Sigmoid colon (tissue), 7 donors: ENCODE results near the gene FNTB. TPM values are rescaled to one million over a fixed set of nuclear protein-coding genes. Genes with fewer than 3 reads are reported as not detected.

Experiments
- DNase-seq: peaks from one replicate; pipeline ENCODE4 v3.0.0-alpha.2; 2019
- H3K27ac ChIP-seq, 4 donors: fragments of 200-600 bp; sonication (generic); one replicate each; pipeline ENCODE4 v1.5.1; 2016 to 2019; ENCODE audit warnings: mild to moderate bottlenecking in 1 of 4
- H3K27me3 ChIP-seq, 3 donors: fragments of 200-600 bp; sonication (generic); one replicate each; pipeline ENCODE4 v1.5.1; 2019; ENCODE audit warnings: mild to moderate bottlenecking in 1 of 3
- H3K36me3 ChIP-seq, 4 donors: fragments of 200-600 bp; sonication (generic); one replicate each; pipeline ENCODE4 v1.5.1; 2016 to 2019
- H3K4me1 ChIP-seq, 4 donors: fragments of 200-600 bp; sonication (generic); one replicate each; pipeline ENCODE4 v1.5.1; 2017 to 2019
- H3K4me3 ChIP-seq, 4 donors: fragments of 200-600 bp; sonication (generic); one replicate each; pipeline ENCODE4 v1.5.1; 2017 to 2019; ENCODE audit warnings: mild to moderate bottlenecking in 2 of 4, moderate library complexity in 1 of 4
- H3K9me3 ChIP-seq, 4 donors: fragments of 200-600 bp in 3 of 4; sonication (generic) in 3 of 4; one replicate each; pipeline versions ENCODE4 v1.5.1 to v1.6.1; 2013 to 2019
- EP300 ChIP-seq, 4 donors: sonication (generic); formaldehyde crosslinking; IDR thresholded peaks; one replicate each; pipeline ENCODE4 v1.6.1; 2017; ENCODE audit warnings: antibody characterized with exemption in 4 of 4
- POLR2A ChIP-seq, 2 donors: fragments of 450-650 bp; IDR thresholded peaks; one replicate each; pipeline ENCODE4 v1.6.1; 2016; ENCODE audit warnings: antibody characterized with exemption in 2 of 2, mild to moderate bottlenecking in 2 of 2, moderate library complexity in 2 of 2
- POLR2AphosphoS5 ChIP-seq, 4 donors: sonication (generic); formaldehyde crosslinking; IDR thresholded peaks; one replicate each; pipeline ENCODE4 v1.6.1; 2017; ENCODE audit warnings: antibody characterized with exemption in 4 of 4
- WGBS, 2 donors: extraction: QIAGEN DNeasy Blood & Tissue Kit; methylation state at CpG; one replicate each; pipeline ENCODE4 v1.1.7; 2013; 5-methylcytosine and 5-hydroxymethylcytosine counted together
- intact Hi-C: fragments of 100-400 bp; cut with DNase I; formaldehyde crosslinking; loops from one replicate; pipeline ENCODE4 v1.15.1; 2023
- polyA plus RNA-seq, 3 donors: library from polyadenylated mRNA; stranded (reverse); fragments of 200-250 nt; gene quantifications; one replicate each; pipeline ENCODE4 v1.2.3, GENCODE V29; 2013
- total RNA-seq, 4 donors: library from RNA; depleted of rRNA; stranded (reverse); fragments of >200 nt; gene quantifications; one replicate each; pipeline ENCODE4 v1.1.0, GENCODE V29; 2016
- TF ChIP-seq, protein P1 (sequence below), 4 experiments: fragments of 450-650 bp in 3 of 4; fragments of 200-600 bp in 1 of 4; IDR thresholded peaks; one replicate each; pipeline ENCODE4 v1.5.1; 2016 to 2019; ENCODE audit warnings: antibody characterized with exemption in 4 of 4, mild to moderate bottlenecking in 3 of 4, moderate library complexity in 2 of 4
- donor health status: healthy with polysubstance abuse.
- donor health status: Bipolar disorder and iron deficiency.
- donor health status: healthy.

Gene FNTB
- total and polyA plus RNA-seq, 7 donors = 6.9 to 13.0 (median 10.7) TPM

DNA sequence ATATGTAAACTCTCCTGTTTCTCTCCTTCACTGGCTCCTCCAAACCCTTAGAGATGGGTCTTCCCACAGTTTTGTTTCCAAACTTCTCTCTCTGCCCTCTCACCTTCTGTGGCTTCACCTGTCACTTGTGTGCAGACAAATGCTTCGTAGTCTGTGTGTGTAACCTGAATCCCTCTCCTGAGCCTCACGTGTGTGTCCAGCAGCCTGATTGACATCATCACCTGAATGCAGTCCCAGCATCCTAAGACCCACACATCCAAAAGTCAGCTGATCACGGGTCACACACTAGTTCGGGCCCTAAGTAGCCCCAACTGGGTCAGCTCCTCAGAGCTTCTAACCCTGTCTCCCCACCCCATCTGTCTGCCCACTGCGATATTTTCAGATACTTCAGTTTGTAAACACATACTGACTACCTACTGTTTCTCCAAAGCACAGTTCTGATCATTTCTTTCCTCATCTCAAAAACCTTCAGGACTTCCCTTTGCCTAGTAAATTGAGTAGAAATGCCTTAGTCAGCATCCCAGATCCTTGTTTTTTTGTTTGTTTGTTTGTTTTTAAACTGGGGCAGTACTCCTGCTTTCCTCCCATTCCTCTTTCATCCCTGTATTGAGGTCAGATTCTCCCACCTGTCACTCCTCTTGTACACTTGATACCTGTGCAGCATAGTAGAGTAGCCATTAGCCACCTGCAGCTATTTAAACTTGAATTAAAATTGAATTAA, 23.7 kb downstream of the FNTB start:
- Histone ChIP-seq H3K36me3 (peaks cover 0 to 39% (median 2%) of the 10 kb centered on the region in 4 donors), H3K4me3 (no peak overlapping the region), H3K4me1 (no peaks in the 10 kb centered on the region), H3K27me3 (no peaks in the 10 kb centered on the region), H3K27ac (no peak overlapping the region), H3K9me3 (no peaks in the 10 kb centered on the region)
- no peak for DNase-seq
- TF ChIP-seq POLR2AphosphoS5 (IDR thresholded peaks at IDR 0.05) (no peak), POLR2A (IDR thresholded peaks at IDR 0.05) (no peak), EP300 (IDR thresholded peaks at IDR 0.05) (no peak)
- TF ChIP-seq, protein P1, sequence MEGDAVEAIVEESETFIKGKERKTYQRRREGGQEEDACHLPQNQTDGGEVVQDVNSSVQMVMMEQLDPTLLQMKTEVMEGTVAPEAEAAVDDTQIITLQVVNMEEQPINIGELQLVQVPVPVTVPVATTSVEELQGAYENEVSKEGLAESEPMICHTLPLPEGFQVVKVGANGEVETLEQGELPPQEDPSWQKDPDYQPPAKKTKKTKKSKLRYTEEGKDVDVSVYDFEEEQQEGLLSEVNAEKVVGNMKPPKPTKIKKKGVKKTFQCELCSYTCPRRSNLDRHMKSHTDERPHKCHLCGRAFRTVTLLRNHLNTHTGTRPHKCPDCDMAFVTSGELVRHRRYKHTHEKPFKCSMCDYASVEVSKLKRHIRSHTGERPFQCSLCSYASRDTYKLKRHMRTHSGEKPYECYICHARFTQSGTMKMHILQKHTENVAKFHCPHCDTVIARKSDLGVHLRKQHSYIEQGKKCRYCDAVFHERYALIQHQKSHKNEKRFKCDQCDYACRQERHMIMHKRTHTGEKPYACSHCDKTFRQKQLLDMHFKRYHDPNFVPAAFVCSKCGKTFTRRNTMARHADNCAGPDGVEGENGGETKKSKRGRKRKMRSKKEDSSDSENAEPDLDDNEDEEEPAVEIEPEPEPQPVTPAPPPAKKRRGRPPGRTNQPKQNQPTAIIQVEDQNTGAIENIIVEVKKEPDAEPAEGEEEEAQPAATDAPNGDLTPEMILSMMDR (IDR thresholded peaks at IDR 0.05) = no peak
- intact Hi-C loops = no loop called here
- 91 to 93% methylated on average over 5 of the region's 5 CpGs for WGBS, 2 donors

DNA sequence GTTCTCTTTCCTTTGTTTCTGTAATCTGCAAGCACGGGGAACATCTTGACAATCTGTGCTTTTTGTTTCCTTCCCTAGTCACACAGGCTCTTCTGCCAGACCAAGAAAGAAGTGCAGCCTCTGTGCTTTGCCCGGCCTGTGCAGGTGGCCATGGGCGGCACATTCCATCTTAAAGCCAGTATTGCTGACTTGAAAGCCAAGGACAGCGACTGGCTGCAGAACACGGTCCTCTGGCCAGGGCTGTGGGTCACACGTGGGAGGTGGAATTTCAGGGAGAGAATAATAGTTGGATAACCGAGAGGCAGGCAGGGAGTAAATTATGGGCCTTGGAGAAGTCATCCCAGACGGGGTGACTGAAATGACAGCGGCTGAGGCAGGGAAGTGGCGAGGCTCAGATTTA, 24.8 kb downstream of the FNTB start:
- H3K27me3 ChIP-seq = no peaks in the 10 kb centered on the region
- WGBS, 2 donors = 93 to 94% methylated on average over 10 of the region's 10 CpGs
- peaks cover 0 to 51% (median 2%) of the 10 kb centered on the region in 4 donors for H3K36me3 ChIP-seq
- no peak for DNase-seq
- H3K9me3 ChIP-seq = no peaks in the 10 kb centered on the region
- no peaks in the 10 kb centered on the region for H3K4me1 ChIP-seq
- intact Hi-C loops = no loop called here
- H3K27ac ChIP-seq = no peak overlapping the region
- TF ChIP-seq EP300 (IDR thresholded peaks at IDR 0.05) (no peak), POLR2AphosphoS5 (IDR thresholded peaks at IDR 0.05) (no peak), POLR2A (IDR thresholded peaks at IDR 0.05) (no peak)
- TF ChIP-seq, protein P1 (IDR thresholded peaks at IDR 0.05) = no peak
- H3K4me3 ChIP-seq = no peak overlapping the region

DNA sequence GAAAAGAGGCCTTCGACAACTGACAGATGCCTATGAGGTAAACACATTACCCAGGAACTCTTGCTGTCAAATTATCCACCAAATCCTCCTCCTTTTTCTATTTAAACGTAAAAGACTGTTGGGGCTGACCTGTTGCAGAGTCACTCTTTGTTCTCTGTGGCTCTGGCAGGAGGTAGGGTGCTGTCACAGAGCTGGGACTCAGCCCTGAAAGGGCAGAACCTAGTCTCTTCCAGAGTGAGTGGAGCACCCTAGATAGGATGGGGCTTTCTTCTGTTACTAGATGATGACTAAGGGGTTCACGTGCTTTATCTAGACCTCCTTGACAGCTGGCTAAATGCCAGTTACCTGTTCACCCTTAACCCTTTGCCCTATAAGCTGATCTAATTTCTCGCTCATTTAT, 25.7 kb downstream of the FNTB start:
- H3K36me3 ChIP-seq = peaks cover 0 to 54% (median 2%) of the 10 kb centered on the region in 4 donors

DNA sequence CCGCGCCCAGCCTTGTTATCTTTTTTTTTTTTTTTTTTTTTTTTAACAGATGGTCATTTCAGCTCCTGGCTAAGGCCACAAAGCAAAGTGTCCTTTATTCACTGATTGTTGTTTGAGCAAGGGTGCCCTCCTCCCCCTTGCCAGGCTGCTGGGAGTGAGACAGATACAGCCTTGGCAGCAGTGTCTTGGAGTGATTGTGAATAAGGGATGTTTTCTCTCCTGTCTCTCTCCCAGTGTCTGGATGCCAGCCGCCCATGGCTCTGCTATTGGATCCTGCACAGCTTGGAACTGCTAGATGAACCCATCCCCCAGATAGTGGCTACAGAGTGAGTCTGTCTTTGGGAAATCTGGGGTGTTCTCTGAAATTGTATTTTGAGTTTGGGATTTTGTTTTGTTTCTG, 28.7 kb downstream of the FNTB start:
- DNase-seq = no peak
- H3K36me3 ChIP-seq = peaks cover 0 to 48% (median 2%) of the 10 kb centered on the region in 4 donors
- H3K4me1 ChIP-seq = peaks cover 0 to 11% (median 3%) of the 10 kb centered on the region in 4 donors
- 87 to 94% methylated on average over 3 of the region's 3 CpGs for WGBS, 2 donors
- no peak overlapping the region for H3K27ac ChIP-seq
- no peak overlapping the region for H3K4me3 ChIP-seq
- intact Hi-C loops = no loop called here
- TF ChIP-seq POLR2AphosphoS5 (IDR thresholded peaks at IDR 0.05) = no peak
- TF ChIP-seq POLR2A (IDR thresholded peaks at IDR 0.05) = no peak
- TF ChIP-seq EP300 (IDR thresholded peaks at IDR 0.05) = no peak
- TF ChIP-seq, protein P1 (IDR thresholded peaks at IDR 0.05) = no peak
- no peaks in the 10 kb centered on the region for H3K27me3 ChIP-seq
- no peaks in the 10 kb centered on the region for H3K9me3 ChIP-seq

More for the DNA sequence above, 25.7 kb downstream of the FNTB start:
- TF ChIP-seq EP300 (IDR thresholded peaks at IDR 0.05) (no peak), POLR2A (IDR thresholded peaks at IDR 0.05) (no peak), POLR2AphosphoS5 (IDR thresholded peaks at IDR 0.05) (no peak)
- TF ChIP-seq, protein P1 (IDR thresholded peaks at IDR 0.05) = no peak
- intact Hi-C loops = no loop called here
- no peak overlapping the region for H3K27ac ChIP-seq
- WGBS, 2 donors = 85 to 87% methylated on average over 4 of the region's 4 CpGs
- H3K4me3 ChIP-seq = no peak overlapping the region
- H3K27me3 ChIP-seq = no peaks in the 10 kb centered on the region
- H3K9me3 ChIP-seq = no peaks in the 10 kb centered on the region
- no peaks in the 10 kb centered on the region for H3K4me1 ChIP-seq
- DNase-seq = no peak
